Parathyroid adenoma (tissue), 2 donors: Measurements from ENCODE around the gene GDF15.
A peak's percentile ranks its signal among the peaks of the same experiment; 100 is the strongest.
"Not testable (repeated sequence)": the region's sequence is repeated elsewhere in the genome, so short reads cannot be mapped to it uniquely, and the experiment has no call there.

Experiments used
- H2AFZ ChIP-seq: fragments of 300-600 bp; sonication (generic); one replicate; pipeline ENCODE4 v1.7.0; 2017; ENCODE audit warnings: antibody characterized with exemption, mild to moderate bottlenecking
- H3K27ac ChIP-seq: fragments of 300-600 bp; sonication (generic); one replicate; pipeline ENCODE4 v1.7.0; 2017
- H3K27me3 ChIP-seq: fragments of 300-600 bp; sonication (generic); one replicate; pipeline ENCODE4 v1.7.0; 2017; ENCODE audit warnings: low read length; ENCODE audit not compliant: control insufficient read depth, insufficient read depth
- H3K36me3 ChIP-seq: fragments of 300-600 bp; sonication (generic); one replicate; pipeline ENCODE4 v1.7.0; 2017; ENCODE audit warnings: low read length; ENCODE audit not compliant: control insufficient read depth, insufficient read depth
- H3K4me1 ChIP-seq: fragments of 300-600 bp; sonication (generic); one replicate; pipeline ENCODE4 v1.7.0; 2017; ENCODE audit warnings: control low read depth
- H3K4me2 ChIP-seq: fragments of 300-600 bp; sonication (generic); one replicate; pipeline ENCODE4 v1.7.0; 2017; ENCODE audit warnings: low read length
- H3K4me3 ChIP-seq: fragments of 300-600 bp; sonication (generic); one replicate; pipeline ENCODE4 v1.7.0; 2017; ENCODE audit warnings: low read depth, low read length
- H3K79me2 ChIP-seq: fragments of 300-600 bp; sonication (generic); one replicate; pipeline ENCODE4 v1.7.0; 2017; ENCODE audit warnings: control low read depth
- H3K9ac ChIP-seq: fragments of 300-600 bp; sonication (generic); one replicate; pipeline ENCODE4 v1.7.0; 2017; ENCODE audit warnings: mild to moderate bottlenecking
- H3K9me3 ChIP-seq: fragments of 300-600 bp; sonication (generic); one replicate; pipeline ENCODE4 v1.7.0; 2017; ENCODE audit warnings: low read length; ENCODE audit not compliant: control insufficient read depth
- CTCF ChIP-seq: fragments of 300-600 bp; sonication (generic); IDR thresholded peaks from one replicate; pipeline ENCODE4 v1.7.0; 2017; ENCODE audit warnings: antibody characterized with exemption, mild to moderate bottlenecking
- donor health status: primary hyperparathyroidism.

Gene GDF15

DNA sequence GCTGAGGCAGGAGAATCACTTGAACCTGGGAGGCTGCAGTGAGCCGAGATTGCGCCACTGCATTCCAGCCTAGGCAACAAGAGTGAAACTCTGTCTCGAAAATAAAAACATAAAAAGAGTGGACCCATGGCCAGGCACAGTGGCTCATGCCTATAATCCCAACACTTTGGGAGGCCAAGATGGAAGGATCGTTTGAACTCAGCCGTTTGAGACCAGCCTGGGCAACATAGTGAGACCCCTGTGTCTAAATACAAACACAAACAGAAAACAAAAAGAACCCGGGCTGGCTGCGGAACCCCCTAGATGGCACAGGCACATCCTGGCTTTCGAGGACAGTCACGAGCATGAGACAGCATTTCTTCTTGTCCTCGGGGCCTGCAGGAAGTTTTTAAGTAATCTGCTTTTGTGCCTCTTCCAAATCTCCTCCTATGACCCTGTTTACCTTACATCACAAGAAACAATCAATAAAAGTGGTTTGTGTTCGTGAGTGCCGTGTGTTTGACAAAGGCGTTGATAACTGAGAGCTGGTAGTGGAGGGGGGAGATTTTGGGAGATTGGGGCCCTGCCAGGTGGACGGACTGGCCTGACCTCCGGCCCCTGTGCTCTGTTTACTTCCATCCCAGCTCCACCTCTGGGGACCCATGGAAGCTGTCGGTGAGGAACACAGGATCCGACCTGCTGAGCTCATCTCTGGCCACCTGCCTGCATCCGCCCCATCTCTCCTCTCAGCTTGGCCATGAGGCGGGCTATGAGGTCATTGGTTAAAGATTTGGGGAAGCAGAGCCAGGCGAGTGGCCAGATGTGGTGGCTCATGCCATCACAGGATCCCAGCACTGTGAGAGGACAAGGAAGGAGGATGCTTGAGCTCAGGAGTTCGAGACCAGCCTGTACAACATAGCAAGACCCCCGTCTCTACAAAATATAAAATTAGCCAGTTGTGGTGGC lies 5.9 kb upstream of the GDF15 start:
- peaks cover 8% of the 10 kb centered on the region for H3K4me1 ChIP-seq
- TF ChIP-seq CTCF, result no peak

GRCh38 chr19:18380843-18381242 lies 5.1 kb upstream of the GDF15 start:
- Histone ChIP-seq H3K27me3 (no peaks in the 10 kb centered on the region), H3K4me1 (peaks cover 8% of the 10 kb centered on the region), H2AFZ (peak overlapping the region; percentile 89), H3K9me3 (no peaks in the 10 kb centered on the region), H3K4me3 (no peak overlapping the region), H3K79me2 (no peaks in the 10 kb centered on the region), H3K27ac (peak overlapping the region; percentile 71), H3K4me2 (no peak overlapping the region), H3K9ac (no peak overlapping the region), H3K36me3 (no peaks in the 10 kb centered on the region)
- no peak for TF ChIP-seq CTCF

More for the DNA sequence above, 5.9 kb upstream of the GDF15 start:
- H3K9me3 ChIP-seq, result no peaks in the 10 kb centered on the region
- peak overlapping the region; percentile 89 for H2AFZ ChIP-seq
- H3K36me3 ChIP-seq, result no peaks in the 10 kb centered on the region
- H3K79me2 ChIP-seq, result no peaks in the 10 kb centered on the region
- no peak overlapping the region for H3K4me3 ChIP-seq
- no peaks in the 10 kb centered on the region for H3K27me3 ChIP-seq
- peak overlapping the region; percentile 71 for H3K27ac ChIP-seq
- H3K4me2 ChIP-seq, result peak overlapping the region; percentile 10
- H3K9ac ChIP-seq, result no peak overlapping the region

GRCh38 chr19:18383622-18384021 lies 2.3 kb upstream of the GDF15 start:
- H3K4me2 ChIP-seq, H3K9ac ChIP-seq, H3K27me3 ChIP-seq, H3K9me3 ChIP-seq, H3K4me3 ChIP-seq, H3K36me3 ChIP-seq, H3K79me2 ChIP-seq, H3K27ac ChIP-seq, H2AFZ ChIP-seq: not testable (repeated sequence)
- peaks cover 15% of the 10 kb centered on the region for H3K4me1 ChIP-seq

DNA sequence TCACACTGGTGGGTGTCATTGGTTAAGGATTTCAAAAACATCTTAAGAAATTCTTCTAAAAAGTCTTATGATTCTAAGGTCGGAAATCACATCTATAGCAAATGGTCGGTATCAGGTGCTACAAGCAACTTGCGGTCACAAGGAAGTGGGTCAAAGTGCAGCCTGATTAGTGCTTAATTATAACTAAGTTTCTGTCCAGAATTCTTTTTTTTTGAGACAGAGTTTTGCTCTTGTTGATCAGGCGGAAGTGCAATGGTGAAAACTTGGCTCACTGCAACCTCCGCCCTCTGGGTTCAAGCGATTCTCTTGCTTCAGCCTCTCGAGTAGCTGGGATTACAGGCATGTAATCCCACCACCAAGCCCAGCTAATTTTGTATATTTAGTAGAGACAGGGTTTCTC lies 1.2 kb upstream of the GDF15 start:
- H3K79me2 ChIP-seq, result no peaks in the 10 kb centered on the region
- H3K36me3 ChIP-seq, result no peaks in the 10 kb centered on the region
- no peak overlapping the region for H2AFZ ChIP-seq
- H3K27ac ChIP-seq, result no peak overlapping the region
- peaks cover 15% of the 10 kb centered on the region for H3K4me1 ChIP-seq
- H3K9ac ChIP-seq, result no peak overlapping the region
- no peaks in the 10 kb centered on the region for H3K27me3 ChIP-seq
- TF ChIP-seq CTCF, result no peak
- no peaks in the 10 kb centered on the region for H3K9me3 ChIP-seq
- no peak overlapping the region for H3K4me3 ChIP-seq
- no peak overlapping the region for H3K4me2 ChIP-seq

DNA sequence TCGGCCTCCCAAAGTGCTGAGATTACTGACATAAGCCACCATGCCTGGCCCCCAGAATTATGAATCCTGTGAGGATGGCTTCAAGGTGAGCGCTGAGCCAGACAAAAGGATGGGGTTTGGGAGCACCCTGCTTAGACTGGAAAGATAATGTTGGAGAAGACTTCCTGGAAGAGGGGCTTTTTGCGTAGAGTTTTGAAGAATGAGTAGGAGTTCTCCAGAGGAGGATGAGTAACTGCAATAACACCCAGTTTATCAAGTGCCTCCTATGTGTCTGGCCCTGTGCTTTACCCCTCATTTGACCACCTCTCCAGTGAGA lies 641 bp upstream of the GDF15 start:
- no peak for TF ChIP-seq CTCF
- H3K27me3 ChIP-seq, result no peaks in the 10 kb centered on the region
- no peak overlapping the region for H2AFZ ChIP-seq
- no peak overlapping the region for H3K27ac ChIP-seq
- H3K9me3 ChIP-seq, result no peaks in the 10 kb centered on the region
- H3K36me3 ChIP-seq, result no peaks in the 10 kb centered on the region
- peaks cover 11% of the 10 kb centered on the region for H3K4me1 ChIP-seq
- no peak overlapping the region for H3K4me2 ChIP-seq
- no peak overlapping the region for H3K9ac ChIP-seq
- H3K4me3 ChIP-seq, result no peak overlapping the region
- H3K79me2 ChIP-seq, result no peaks in the 10 kb centered on the region
